8988T (cell line): ENCODE results near the gene EXOC4.

Experiments used
- DNase-seq: peaks from one replicate; pipeline ENCODE4 v3.0.0; 2011

The EXOC4 gene

GRCh38 chr7:133808493-133808866 is 555.6 kb downstream of the EXOC4 start:
- no peak for DNase-seq

- DNase-seq = no peak
These were observed 560.0 kb downstream of the EXOC4 start for GRCh38 chr7:133812877-133813276.

- DNase-seq = no peak
These were observed 562.8 kb downstream of the EXOC4 start for GRCh38 chr7:133815611-133816210.

GRCh38 chr7:133819695-133820094 is 566.8 kb downstream of the EXOC4 start:
- no peak for DNase-seq

- DNase-seq = no peak
These were observed 567.7 kb downstream of the EXOC4 start for GRCh38 chr7:133820584-133820983.

GRCh38 chr7:133821171-133821570 is 568.3 kb downstream of the EXOC4 start:
- DNase-seq = no peak

GRCh38 chr7:133822001-133822641 is 569.2 kb downstream of the EXOC4 start:
- no peak for DNase-seq

- no peak for DNase-seq
These were observed 570.1 kb downstream of the EXOC4 start for GRCh38 chr7:133822868-133823552.

GRCh38 chr7:133824132-133824531 is 571.3 kb downstream of the EXOC4 start:
- no peak for DNase-seq

GRCh38 chr7:133827707-133828623 is 575.1 kb downstream of the EXOC4 start:
- no peak for DNase-seq

- no peak for DNase-seq
These were observed 576.0 kb downstream of the EXOC4 start for GRCh38 chr7:133828906-133829305.

GRCh38 chr7:133829336-133829897 is 576.5 kb downstream of the EXOC4 start:
- no peak for DNase-seq

GRCh38 chr7:133830081-133830480 is 577.2 kb downstream of the EXOC4 start:
- DNase-seq = no peak

GRCh38 chr7:133836666-133837065 is 583.8 kb downstream of the EXOC4 start:
- no peak for DNase-seq

GRCh38 chr7:133837224-133837623 is 584.3 kb downstream of the EXOC4 start:
- DNase-seq = no peak

GRCh38 chr7:133839121-133839520 is 586.2 kb downstream of the EXOC4 start:
- DNase-seq = no peak

- no peak for DNase-seq
These were observed 590.5 kb downstream of the EXOC4 start for GRCh38 chr7:133843341-133843740.

GRCh38 chr7:133845005-133845404 is 592.1 kb downstream of the EXOC4 start:
- no peak for DNase-seq

GRCh38 chr7:133846203-133846945 is 593.5 kb downstream of the EXOC4 start:
- DNase-seq = no peak

GRCh38 chr7:133850497-133851280 is 597.8 kb downstream of the EXOC4 start:
- no peak for DNase-seq

GRCh38 chr7:133851411-133851810 is 598.5 kb downstream of the EXOC4 start:
- no peak for DNase-seq
